IMR-90 (cell line): ENCODE results near the gene PARP6. TPM values are rescaled to one million over a fixed set of nuclear protein-coding genes. Genes with fewer than 3 reads are reported as not detected.

ENCODE experiments used
- ATAC-seq: fragments of 200-7000 bp; cut with Tn5 transposase; 2 replicates; pipeline ENCODE4 v1.9.1; 2020; ENCODE audit warnings: low read depth, mild to moderate bottlenecking, moderate library complexity
- BruUV-seq: library from RNA; stranded (reverse); fragments of 400-500 nt; replicated peaks from 2 replicates; lab custom pipeline; 2021; lab: Mats Ljungman, UMichigan
- CTCF ChIA-PET: fragments of 300-600 bp; formaldehyde crosslinking; extraction: SDS; loops from one replicate; lab custom pipeline; 2021; ENCODE audit warnings: antibody characterized with exemption; lab: Yijun Ruan, JAX
- POLR2A ChIA-PET: fragments of 300-600 bp; sonication (Branson Sonifier 250); formaldehyde crosslinking; loops from one replicate; lab custom pipeline; 2022; ENCODE audit warnings: antibody characterized with exemption; ENCODE audit not compliant: unreplicated experiment; lab: Charles Lee
- DNase-seq: peaks from one replicate; pipeline ENCODE4 v3.0.0; 2013
- H2AFZ ChIP-seq: replicated peaks from 2 replicates; pipeline ENCODE3; 2013; ENCODE audit warnings: low read length, mild to moderate bottlenecking; ENCODE audit not compliant: poor library complexity
- H2AK5ac ChIP-seq: 2 replicates; pipeline ENCODE4 v1.6.1; 2013; ENCODE audit warnings: low read depth, low read length, inconsistent platforms
- H2AK9ac ChIP-seq: replicated peaks from 2 replicates; pipeline ENCODE3; 2013; ENCODE audit warnings: mild to moderate bottlenecking, low read depth, low read length, moderate library complexity; ENCODE audit not compliant: poor library complexity
- H2BK120ac ChIP-seq: 2 replicates; pipeline ENCODE4 v1.6.1; 2013; ENCODE audit warnings: low read depth, low read length, inconsistent platforms
- H2BK15ac ChIP-seq: 3 replicates; pipeline ENCODE4 v1.6.1; 2013; ENCODE audit warnings: low read depth, low read length, inconsistent platforms
- H2BK20ac ChIP-seq: 2 replicates; pipeline ENCODE4 v1.6.1; 2013; ENCODE audit warnings: low read depth, mild to moderate bottlenecking, inconsistent platforms, low read length, moderate library complexity
- H2BK5ac ChIP-seq: 2 replicates; pipeline ENCODE4 v1.6.1; 2013; ENCODE audit warnings: mild to moderate bottlenecking, low read depth, low read length, inconsistent platforms; ENCODE audit not compliant: poor library complexity, severe bottlenecking
- H3K14ac ChIP-seq: replicated peaks from 2 replicates; pipeline ENCODE4 v1.6.1; 2013; ENCODE audit warnings: low read depth, low read length, inconsistent platforms
- H3K18ac ChIP-seq: 2 replicates; pipeline ENCODE4 v1.6.1; 2013; ENCODE audit warnings: low read depth, low read length, control low read depth
- H3K23ac ChIP-seq: 2 replicates; pipeline ENCODE4 v1.6.1; 2013; ENCODE audit warnings: low read depth, low read length, inconsistent platforms
- H3K27ac ChIP-seq: 2 replicates; pipeline ENCODE4 v1.5.1; 2013; ENCODE audit warnings: mild to moderate bottlenecking, control low read depth, low read length; ENCODE audit not compliant: insufficient read depth
- H3K27me3 ChIP-seq: 2 replicates; pipeline ENCODE4 v1.6.1; 2013; ENCODE audit warnings: low read length; ENCODE audit not compliant: control insufficient read depth, insufficient read depth
- H3K36me3 ChIP-seq: 2 replicates; pipeline ENCODE4 v1.6.1; 2013; ENCODE audit warnings: low read length, mixed read lengths; ENCODE audit not compliant: control insufficient read depth, insufficient read depth
- H3K4ac ChIP-seq: 2 replicates; pipeline ENCODE4 v1.6.1; 2013; ENCODE audit warnings: low read depth, low read length, inconsistent platforms
- H3K4me1 ChIP-seq: 2 replicates; pipeline ENCODE4 v1.6.1; 2013; ENCODE audit warnings: low read length, mixed read lengths; ENCODE audit not compliant: control insufficient read depth, insufficient read depth
- H3K4me2 ChIP-seq: 2 replicates; pipeline ENCODE4 v1.6.1; 2013; ENCODE audit warnings: low read depth, mild to moderate bottlenecking, control low read depth, low read length, moderate library complexity
- H3K4me3 ChIP-seq: 2 replicates; pipeline ENCODE4 v1.5.1; 2013; ENCODE audit warnings: low read depth, mild to moderate bottlenecking, control low read depth, low read length, moderate library complexity; ENCODE audit not compliant: insufficient read depth
- H3K56ac ChIP-seq: 2 replicates; pipeline ENCODE4 v1.6.1; 2013; ENCODE audit warnings: low read length, inconsistent platforms; ENCODE audit not compliant: insufficient read depth; ENCODE audit errors: extremely low read depth
- H3K79me1 ChIP-seq, 2 experiments: 2 replicates each; pipeline ENCODE4 v1.6.1; 2013; ENCODE audit warnings: low read length in 2 of 2, inconsistent platforms in 1 of 2, low read depth in 1 of 2
- H3K9ac ChIP-seq: 2 replicates; pipeline ENCODE4 v1.6.1; 2013; ENCODE audit warnings: low read depth, low read length, control low read depth
- H3K9me1 ChIP-seq: 2 replicates; pipeline ENCODE4 v1.6.1; 2013; ENCODE audit warnings: low read length, inconsistent platforms; ENCODE audit not compliant: insufficient read depth
- H3K9me3 ChIP-seq: 2 replicates; pipeline ENCODE4 v1.6.1; 2013; ENCODE audit warnings: low read length; ENCODE audit not compliant: control insufficient read depth, insufficient read depth
- H4K20me1 ChIP-seq: 2 replicates; pipeline ENCODE4 v1.6.1; 2013; ENCODE audit warnings: low read length, inconsistent platforms; ENCODE audit not compliant: insufficient read depth
- H4K5ac ChIP-seq: 2 replicates; pipeline ENCODE4 v1.6.1; 2013; ENCODE audit warnings: mild to moderate bottlenecking, low read depth, low read length, control low read depth
- H4K8ac ChIP-seq, 2 experiments: 2 replicates each; pipeline ENCODE4 v1.6.1; 2013; ENCODE audit warnings: low read depth in 2 of 2, low read length in 2 of 2, control low read depth in 1 of 2, inconsistent platforms in 1 of 2
- H4K91ac ChIP-seq: 2 replicates; pipeline ENCODE4 v1.6.1; 2013; ENCODE audit warnings: low read depth, low read length, inconsistent platforms; ENCODE audit not compliant: insufficient read depth
- CEBPB ChIP-seq: IDR thresholded peaks from 2 replicates; pipeline ENCODE4 v1.6.1; 2012; ENCODE audit warnings: low read depth, low read length, improper control_type of control experiment
- MAFK ChIP-seq: IDR thresholded peaks from 2 replicates; pipeline ENCODE4 v1.6.1; 2012; ENCODE audit warnings: low read depth, low read length, improper control_type of control experiment
- MAZ ChIP-seq: IDR thresholded peaks from 2 replicates; pipeline ENCODE4 v1.6.1; 2012; ENCODE audit warnings: low read depth, mild to moderate bottlenecking, low read length, improper control_type of control experiment, moderate library complexity, borderline replicate concordance
- POLR2A ChIP-seq: IDR thresholded peaks from 2 replicates; pipeline ENCODE4 v1.6.1; 2012; ENCODE audit warnings: mild to moderate bottlenecking, low read depth, low read length
- RCOR1 ChIP-seq: IDR thresholded peaks from 2 replicates; pipeline ENCODE4 v1.6.1; 2012; ENCODE audit warnings: mild to moderate bottlenecking, low read length, improper control_type of control experiment; ENCODE audit not compliant: insufficient replicate concordance
- WGBS, 2 experiments: methylation state at CpG; one replicate each; pipeline versions ENCODE4 v1.1.5 to v1.1.7; 2013; ENCODE audit warnings: missing lambda C conversion rate in 2 of 2; ENCODE audit not compliant: insufficient read length in 1 of 2; ENCODE audit errors: extremely low coverage in 2 of 2; 5-methylcytosine and 5-hydroxymethylcytosine counted together
- dilution Hi-C: fragments of 300-500 bp; cut with HindIII; formaldehyde crosslinking; loops from one replicate; pipeline ENCODE4 v1.14.3; 2018; ENCODE audit warnings: low sequenced_read_pairs; ENCODE audit not compliant: unreplicated experiment
- in situ Hi-C: fragments of 300-500 bp; cut with MboI; formaldehyde crosslinking; loops from 3 replicates; pipeline ENCODE4 v1.14.3; 2019; ENCODE audit warnings: low sequenced_read_pairs, inconsistent platforms, mixed read lengths
- intact Hi-C: fragments of 100-400 bp; cut with micrococcal nuclease; formaldehyde crosslinking; loops from 2 replicates; pipeline ENCODE4 v1.10.0; 2022
- polyA plus RNA-seq, 3 experiments: library from polyadenylated mRNA; depleted of rRNA; stranded (reverse); fragments of >200 nt; gene quantifications; 2 replicates each; pipeline ENCODE4 v1.2.3, GENCODE V29; 2012; ENCODE audit warnings: low replicate concordance in 1 of 3
- total RNA-seq: library from RNA; depleted of rRNA; stranded (reverse); fragments of >200 nt; gene quantifications from 2 replicates; pipeline ENCODE4 v1.2.3, GENCODE V29; 2012

The PARP6 gene
- total and polyA plus RNA-seq, 2 of the 4 experiments (the other 2 are of a cell fraction), result 13.4 to 45.1 TPM

- Histone ChIP-seq H3K4me3 (no peak overlapping the region), H3K23ac (no peak overlapping the region), H4K8ac (no peak overlapping the region), H4K5ac (no peak overlapping the region), H3K4me2 (no peak overlapping the region), H3K18ac (no peak overlapping the region), H4K20me1 (no peaks in the 10 kb centered on the region), H3K9me3 (no peaks in the 10 kb centered on the region), H3K27ac (no peak overlapping the region), H3K27me3 (no peaks in the 10 kb centered on the region), H3K4me1 (peaks cover 2% of the 10 kb centered on the region), H3K9me1 (peaks cover 8% of the 10 kb centered on the region), H4K91ac (no peak overlapping the region), H2AFZ (no peak overlapping the region), H3K56ac (no peak overlapping the region), H3K14ac (no peak overlapping the region), H3K9ac (no peak overlapping the region), H2AK5ac (no peak overlapping the region), H2BK20ac (no peak overlapping the region), H2BK5ac (no peak overlapping the region), H2BK15ac (no peak overlapping the region), H2AK9ac (no peak overlapping the region), H3K36me3 (peaks cover 25% of the 10 kb centered on the region), H3K79me1 (peaks cover 0 to 2% of the 10 kb centered on the region in 2 experiments; a peak in 3 of 4 replicates), H3K4ac (no peak overlapping the region), H2BK120ac (no peak overlapping the region)
- WGBS, 2 experiments, result 28% methylated on average over 2 of the region's 2 CpGs; no CpG with 5 or more reads in 1 of the 2 experiments
- in situ Hi-C loops, result no loop called here
- no TSS peak for BruUV-seq
- ATAC-seq (no peak), DNase-seq (no peak)
- ChIA-PET CTCF (no interaction called here), POLR2A (no interaction called here)
- no peak for TF ChIP-seq CEBPB
- no peak for TF ChIP-seq POLR2A
- no peak for TF ChIP-seq MAFK
- no peak for TF ChIP-seq MAZ
- no peak for TF ChIP-seq RCOR1
- intact Hi-C loops, result no loop called here
- dilution Hi-C loops, result no loop called here
These were observed 29.5 kb downstream of the PARP6 start for GRCh38 chr15:72242775-72243370.
